Epithelial cell of esophagus (primary cell): ENCODE data around the gene APC.

Experiments used
- DNase-seq: peaks from one replicate; pipeline ENCODE4 v3.0.0; 2010; ENCODE audit warnings: low read depth
- H3K4me3 ChIP-seq: 2 replicates; pipeline ENCODE4 v1.5.1; 2011; ENCODE audit warnings: mild to moderate bottlenecking, low read length, control low read depth
- TF ChIP-seq, protein P1 (sequence below): IDR thresholded peaks from 2 replicates; pipeline ENCODE4 v1.5.1; 2011; ENCODE audit warnings: low read depth, mild to moderate bottlenecking, low read length, control low read depth, inconsistent platforms; ENCODE audit not compliant: insufficient read depth; ENCODE audit errors: missing control alignments

Gene APC

DNA sequence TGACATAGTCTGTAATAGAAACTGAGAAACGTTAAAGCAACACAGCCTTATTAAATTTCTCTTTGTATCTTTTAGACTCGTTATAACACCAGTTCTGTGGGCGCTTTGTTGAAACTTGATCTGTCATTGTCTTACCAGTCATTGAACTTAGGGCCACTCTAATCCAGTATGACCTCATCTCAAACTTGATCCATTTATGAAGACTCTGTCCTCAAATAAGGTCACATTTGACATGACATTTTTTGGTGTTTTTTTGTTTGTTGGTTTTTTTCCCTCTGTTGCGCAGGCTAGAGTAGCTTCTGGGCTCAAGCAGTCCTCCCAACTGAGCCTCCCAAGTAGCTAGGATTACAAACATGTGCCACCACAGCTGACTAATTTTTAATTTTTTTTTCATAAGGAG, 5.9 kb downstream of the APC start:
- no peak overlapping the region for H3K4me3 ChIP-seq
- DNase-seq, result no peak
- TF ChIP-seq, protein P1, sequence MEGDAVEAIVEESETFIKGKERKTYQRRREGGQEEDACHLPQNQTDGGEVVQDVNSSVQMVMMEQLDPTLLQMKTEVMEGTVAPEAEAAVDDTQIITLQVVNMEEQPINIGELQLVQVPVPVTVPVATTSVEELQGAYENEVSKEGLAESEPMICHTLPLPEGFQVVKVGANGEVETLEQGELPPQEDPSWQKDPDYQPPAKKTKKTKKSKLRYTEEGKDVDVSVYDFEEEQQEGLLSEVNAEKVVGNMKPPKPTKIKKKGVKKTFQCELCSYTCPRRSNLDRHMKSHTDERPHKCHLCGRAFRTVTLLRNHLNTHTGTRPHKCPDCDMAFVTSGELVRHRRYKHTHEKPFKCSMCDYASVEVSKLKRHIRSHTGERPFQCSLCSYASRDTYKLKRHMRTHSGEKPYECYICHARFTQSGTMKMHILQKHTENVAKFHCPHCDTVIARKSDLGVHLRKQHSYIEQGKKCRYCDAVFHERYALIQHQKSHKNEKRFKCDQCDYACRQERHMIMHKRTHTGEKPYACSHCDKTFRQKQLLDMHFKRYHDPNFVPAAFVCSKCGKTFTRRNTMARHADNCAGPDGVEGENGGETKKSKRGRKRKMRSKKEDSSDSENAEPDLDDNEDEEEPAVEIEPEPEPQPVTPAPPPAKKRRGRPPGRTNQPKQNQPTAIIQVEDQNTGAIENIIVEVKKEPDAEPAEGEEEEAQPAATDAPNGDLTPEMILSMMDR, result no peak

DNA sequence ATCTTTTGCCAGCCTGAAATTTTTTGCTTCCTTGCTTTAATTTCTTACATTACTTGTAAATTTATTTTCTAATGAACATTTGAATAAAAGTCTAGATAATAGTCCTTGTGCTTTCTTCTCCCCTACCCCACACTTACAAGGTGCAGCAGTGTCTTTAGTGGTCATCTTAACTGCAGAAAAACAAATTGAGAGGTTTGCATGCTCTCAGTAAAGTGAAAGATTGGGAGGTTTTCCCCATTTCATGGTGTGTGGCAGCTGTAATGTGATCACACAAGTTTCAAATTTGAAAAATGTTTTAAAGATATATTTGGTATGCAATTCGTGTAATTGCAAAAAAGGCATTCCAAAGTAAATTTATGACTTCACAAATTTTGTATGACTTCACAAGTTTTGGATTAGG, 14.7 kb downstream of the APC start:
- no peak overlapping the region for H3K4me3 ChIP-seq
- DNase-seq, result no peak
- TF ChIP-seq, protein P1, result no peak

DNA sequence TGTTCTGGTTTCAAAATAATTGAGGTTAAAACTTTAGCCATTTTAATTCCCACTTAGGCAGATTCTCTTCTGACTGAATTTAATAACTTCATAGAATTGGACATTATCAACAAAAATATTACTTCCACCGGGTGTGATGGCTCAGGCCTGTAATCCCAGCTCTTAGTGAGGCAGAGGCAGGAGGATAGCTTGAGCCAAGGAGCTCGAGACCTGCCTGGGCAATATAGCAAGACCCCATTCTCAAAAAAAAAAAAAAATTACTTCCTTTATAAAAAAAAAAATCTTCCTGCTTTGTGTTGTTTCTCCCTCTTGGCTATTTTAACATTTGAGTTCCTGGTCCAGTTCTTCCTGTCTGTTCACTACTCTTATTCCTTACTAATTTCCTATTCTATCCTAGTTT, 18.0 kb downstream of the APC start:
- no peak overlapping the region for H3K4me3 ChIP-seq
- TF ChIP-seq, protein P1, result no peak
- no peak for DNase-seq

DNA sequence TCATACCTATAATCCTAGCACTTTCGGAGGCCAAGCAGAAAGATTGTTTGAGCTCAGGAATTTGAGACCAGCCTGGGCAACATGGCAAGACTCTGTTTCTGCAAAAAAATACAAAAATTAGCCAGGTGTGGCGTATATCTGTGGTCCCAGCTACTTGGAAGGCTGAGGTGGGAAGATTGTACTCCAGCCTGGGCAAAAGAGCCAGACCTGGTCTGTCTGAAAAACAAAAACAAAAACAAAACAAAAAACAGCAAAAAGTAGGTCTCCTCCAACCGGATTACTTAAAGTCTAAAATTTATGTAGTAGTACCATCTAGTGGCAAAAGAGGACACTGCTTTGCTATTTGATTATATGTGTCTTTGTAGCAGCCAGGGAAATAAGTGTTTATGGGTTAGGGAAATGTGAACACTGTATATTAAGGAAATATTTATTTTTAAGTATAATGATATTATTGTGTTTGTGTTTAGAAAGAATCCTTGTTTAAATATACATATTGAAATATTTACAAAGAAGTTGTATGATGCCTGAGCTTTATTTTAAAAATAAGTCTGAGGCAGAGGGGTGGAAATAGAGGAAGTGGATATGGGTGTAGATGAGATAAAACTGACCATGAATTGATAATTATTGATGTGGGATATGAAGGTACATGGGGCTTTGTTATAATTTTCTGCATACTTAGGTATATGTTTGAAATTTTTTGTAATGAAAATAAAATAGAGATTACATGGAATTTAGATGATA, 20.0 kb downstream of the APC start:
- H3K4me3 ChIP-seq, result no peak overlapping the region
- TF ChIP-seq, protein P1, result peak; percentile 57
- DNase-seq, result peak; percentile 66

DNA sequence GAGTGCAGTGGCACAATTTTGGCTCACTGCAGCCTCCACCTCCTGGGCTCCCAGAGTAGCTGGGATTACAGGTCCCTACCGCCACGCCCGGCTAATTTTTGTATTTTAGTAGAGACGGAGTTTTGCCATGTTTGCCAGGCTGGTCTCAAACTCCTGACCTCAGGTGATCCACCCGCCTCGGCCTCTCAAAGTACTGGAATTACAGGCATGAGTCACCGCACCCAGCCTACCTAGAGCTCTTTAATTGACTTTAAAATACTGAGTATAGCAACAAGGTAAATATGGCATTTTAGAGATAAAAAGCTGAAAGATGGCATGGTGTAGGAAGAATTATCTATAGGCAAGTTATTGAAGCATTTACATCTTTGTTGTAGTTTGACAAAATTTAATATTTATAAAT, 21.0 kb downstream of the APC start:
- TF ChIP-seq, protein P1, result no peak

DNA sequence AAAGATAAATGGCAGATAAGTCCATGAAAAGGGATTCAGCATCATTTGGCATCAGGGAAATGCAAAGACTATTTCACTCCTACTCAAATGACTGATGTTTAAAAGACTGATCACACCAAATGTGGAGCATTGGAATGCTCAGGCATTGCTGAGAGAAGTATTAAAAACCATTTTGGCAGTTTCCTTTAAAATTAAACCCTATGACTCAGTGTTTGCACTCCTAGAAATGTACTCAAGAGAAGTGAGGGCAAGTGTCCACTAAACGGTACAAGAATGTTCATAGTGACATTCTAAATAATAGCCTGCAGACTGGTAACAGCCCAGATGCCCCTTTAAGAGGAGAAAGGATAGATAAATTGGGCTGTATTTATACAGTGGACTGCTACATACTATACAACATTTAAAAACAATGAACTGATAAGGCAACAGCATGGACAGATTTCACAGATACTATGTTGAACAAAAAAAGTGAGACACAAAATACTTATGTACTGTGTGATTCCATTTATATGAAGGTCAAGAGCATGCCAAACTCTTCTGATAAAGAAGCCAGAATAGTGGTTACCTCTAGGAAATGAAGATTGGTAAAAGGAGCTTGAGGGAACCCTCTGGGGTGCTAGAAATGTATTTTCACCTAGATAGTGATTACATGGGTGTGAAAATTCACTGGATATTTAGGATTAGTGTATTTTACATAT, 24.6 kb downstream of the APC start:
- no peak overlapping the region for H3K4me3 ChIP-seq
- TF ChIP-seq, protein P1, result no peak
- DNase-seq, result no peak

More for the DNA sequence above, 21.0 kb downstream of the APC start:
- H3K4me3 ChIP-seq, result no peak overlapping the region
- peak; percentile 8 for DNase-seq
